ENCODE measurements around the gene GCH1. TPM values are rescaled to one million over a fixed set of nuclear protein-coding genes. Genes with fewer than 3 reads are reported as not detected.

GCH1 gene
- total RNA-seq, 1 donor: 1.9 TPM

- peak; percentile 6 for DNase-seq (ENCODE audit: low read depth)
- no peak overlapping the region for H3K4me3 ChIP-seq (ENCODE audit: low read depth, low read length)
- TF ChIP-seq CTCF (IDR thresholded peaks at IDR 0.05; ENCODE audit: insufficient read depth, low read length): peak; percentile 3
These were observed 33.3 kb upstream of the GCH1 start for GRCh38 chr14:54935958-54936357.

DNA sequence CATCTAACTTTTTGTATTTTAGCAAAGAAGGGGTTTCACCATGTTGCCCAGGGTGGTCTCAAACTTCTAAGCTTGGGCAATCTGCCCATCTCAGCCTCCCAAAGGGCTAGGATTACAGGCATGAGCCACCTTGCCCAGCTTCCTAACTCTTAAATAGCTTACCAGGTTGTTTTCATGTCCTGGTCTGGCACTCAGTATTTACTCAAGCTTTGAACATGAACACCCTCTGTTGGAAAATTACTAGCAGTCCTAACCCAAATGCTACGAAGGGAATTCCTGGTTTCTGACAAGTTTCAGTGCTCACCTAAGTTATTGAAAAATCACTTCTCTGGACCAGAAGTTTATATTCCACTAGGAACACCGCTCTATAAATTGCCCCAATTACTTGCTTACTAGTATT lies 32.5 kb upstream of the GCH1 start:
- no peak overlapping the region for H3K4me3 ChIP-seq (ENCODE audit: low read depth, low read length)
- no peak for DNase-seq (ENCODE audit: low read depth)
- no peak for TF ChIP-seq CTCF (IDR thresholded peaks at IDR 0.05; ENCODE audit: insufficient read depth, low read length)

DNA sequence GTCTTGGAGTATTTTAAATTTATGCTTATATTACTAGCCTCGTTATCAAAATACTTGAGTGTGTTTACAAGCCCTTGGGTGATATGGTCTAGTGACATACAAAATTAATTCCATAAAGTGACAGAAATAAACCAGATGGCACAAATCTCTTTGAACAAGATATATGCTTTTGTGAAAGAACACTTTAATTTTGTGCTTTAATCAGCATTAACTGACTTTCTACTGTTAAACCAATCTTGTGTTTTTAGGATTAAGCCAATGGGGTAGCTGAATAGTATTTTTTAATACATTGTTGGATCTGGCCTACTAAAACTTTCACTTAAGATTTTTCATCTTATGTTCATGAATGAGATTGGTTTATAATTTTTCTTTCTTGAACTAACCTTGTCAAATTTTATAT lies 30.4 kb upstream of the GCH1 start:
- DNase-seq (ENCODE audit: low read depth): no peak
- no peak overlapping the region for H3K4me3 ChIP-seq (ENCODE audit: low read depth, low read length)
- no peak for TF ChIP-seq CTCF (IDR thresholded peaks at IDR 0.05; ENCODE audit: insufficient read depth, low read length)

DNA sequence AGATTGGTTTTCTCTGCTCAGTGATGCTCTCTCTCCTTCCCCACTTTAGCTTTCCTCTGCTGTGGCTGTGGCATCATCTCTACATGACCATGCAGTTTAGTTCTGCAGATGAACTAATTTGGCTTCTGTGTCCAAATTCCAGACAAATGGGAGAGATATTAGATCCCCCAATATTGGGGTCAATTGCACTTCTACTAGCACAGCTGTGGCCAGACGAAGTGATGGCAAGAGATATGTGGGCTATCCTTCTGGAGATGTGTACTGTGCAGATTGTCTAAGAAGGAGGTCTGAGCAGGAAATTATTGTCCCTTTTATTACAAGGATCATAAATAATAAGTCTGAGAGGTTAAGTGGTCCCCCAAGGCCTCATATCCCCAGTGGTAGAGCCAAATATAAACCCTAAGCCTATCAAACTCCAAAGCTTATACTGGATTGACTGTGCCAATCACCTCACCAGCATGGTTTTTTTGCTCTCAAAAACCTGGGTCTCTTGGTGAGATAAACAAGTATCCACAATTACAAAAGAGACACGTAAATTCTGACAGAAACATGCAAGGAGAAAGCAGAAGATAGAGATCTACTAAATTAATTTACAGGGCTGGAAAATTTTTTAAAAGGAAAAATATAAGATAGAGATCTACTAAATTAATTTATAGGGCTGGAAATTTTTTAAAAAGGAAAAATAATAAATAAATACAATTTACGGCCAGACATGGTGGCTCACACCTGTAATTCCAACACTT lies 29.1 kb upstream of the GCH1 start:
- no peak for TF ChIP-seq CTCF (IDR thresholded peaks at IDR 0.05; ENCODE audit: insufficient read depth, low read length)
- no peak for DNase-seq (ENCODE audit: low read depth)
- no peak overlapping the region for H3K4me3 ChIP-seq (ENCODE audit: low read depth, low read length)

GRCh38 chr14:54931101-54931500 lies 28.5 kb upstream of the GCH1 start:
- no peak for DNase-seq (ENCODE audit: low read depth)
- TF ChIP-seq CTCF (IDR thresholded peaks at IDR 0.05; ENCODE audit: insufficient read depth, low read length): no peak
- no peak overlapping the region for H3K4me3 ChIP-seq (ENCODE audit: low read depth, low read length)

- DNase-seq (ENCODE audit: low read depth): no peak
- no peak overlapping the region for H3K4me3 ChIP-seq (ENCODE audit: low read depth, low read length)
- TF ChIP-seq CTCF (IDR thresholded peaks at IDR 0.05; ENCODE audit: insufficient read depth, low read length): no peak
These were observed 26.9 kb upstream of the GCH1 start for GRCh38 chr14:54929556-54929955.

GRCh38 chr14:54928216-54928615 lies 25.6 kb upstream of the GCH1 start:
- no peak for DNase-seq (ENCODE audit: low read depth)
- TF ChIP-seq CTCF (IDR thresholded peaks at IDR 0.05; ENCODE audit: insufficient read depth, low read length): no peak
- no peak overlapping the region for H3K4me3 ChIP-seq (ENCODE audit: low read depth, low read length)
